Stomach (tissue), 9 donors: ENCODE measurements around the gene MDM2. TPM values are rescaled to one million over a fixed set of nuclear protein-coding genes. Genes with fewer than 3 reads are reported as not detected.
"Not testable (repeated sequence)": the region's sequence is repeated elsewhere in the genome, so short reads cannot be mapped to it uniquely, and the experiment has no call there.

ENCODE experiments used
- DNase-seq, 2 donors: peaks; one replicate each; pipeline versions ENCODE4 v3.0.0 to v3.0.0-alpha.2; 2013 to 2019
- H3K27ac ChIP-seq, 5 donors: fragments of 200-600 bp in 4 of 5; sonication (generic) in 4 of 5; one replicate each; pipeline ENCODE4 v1.5.1; 2013 to 2019; ENCODE audit warnings: mild to moderate bottlenecking in 1 of 5, moderate library complexity in 1 of 5
- H3K27me3 ChIP-seq, 3 donors: fragments of 200-600 bp; sonication (generic); one replicate each; pipeline ENCODE4 v1.5.1; 2017 to 2019; ENCODE audit warnings: mixed run types in 1 of 3
- H3K36me3 ChIP-seq, 4 donors: fragments of 200-600 bp; sonication (generic); 1 replicate in 3 of 4; 2 replicates in 1 of 4; pipeline ENCODE4 v1.5.1; 2016 to 2019
- H3K4me1 ChIP-seq, 4 donors: fragments of 200-600 bp; sonication (generic); one replicate each; pipeline ENCODE4 v1.5.1; 2016 to 2019
- H3K4me3 ChIP-seq, 4 donors: fragments of 200-600 bp; sonication (generic) in 3 of 4; one replicate each; pipeline ENCODE4 v1.5.1; 2016 to 2019; ENCODE audit warnings: mild to moderate bottlenecking in 1 of 4
- H3K9me3 ChIP-seq, 4 donors: fragments of 200-600 bp; sonication (generic); one replicate each; pipeline ENCODE4 v1.5.1; 2016 to 2019
- EP300 ChIP-seq: sonication (generic); formaldehyde crosslinking; IDR thresholded peaks from one replicate; pipeline ENCODE4 v1.6.1; 2017; ENCODE audit warnings: antibody characterized with exemption
- POLR2A ChIP-seq, 4 donors: fragments of 450-650 bp; IDR thresholded peaks; one replicate each; pipeline ENCODE4 v1.6.1; 2016; ENCODE audit warnings: antibody characterized with exemption in 4 of 4, control low read depth in 2 of 4, mild to moderate bottlenecking in 1 of 4, moderate library complexity in 1 of 4
- POLR2AphosphoS5 ChIP-seq, 3 donors: sonication (generic); formaldehyde crosslinking; IDR thresholded peaks; one replicate each; pipeline ENCODE4 v1.6.1; 2016; ENCODE audit warnings: antibody characterized with exemption in 3 of 3
- WGBS, 5 donors: extraction: QIAGEN DNeasy Blood & Tissue Kit in 3 of 5; methylation state at CpG; one replicate each; pipeline versions ENCODE4 v1.1.5 to v1.1.7; 2013 to 2018; 5-methylcytosine and 5-hydroxymethylcytosine counted together
- intact Hi-C: fragments of 100-400 bp; cut with DNase I; formaldehyde crosslinking; loops from one replicate; pipeline ENCODE4 v1.15.1; 2023; ENCODE audit warnings: low total_unique reads
- polyA plus RNA-seq, 3 donors: library from polyadenylated mRNA; stranded (reverse); fragments of 200-250 nt; gene quantifications; one replicate each; pipeline ENCODE4 v1.2.3, GENCODE V29; 2013
- total RNA-seq, 5 donors: library from RNA; depleted of rRNA; stranded (reverse); fragments of >200 nt; gene quantifications; one replicate each; pipeline versions ENCODE4 v1.1.0 to v1.2.3, GENCODE V29; 2014 to 2016
- TF ChIP-seq, protein P1 (sequence below), 7 experiments: fragments of 450-650 bp in 4 of 7; fragments of 200-600 bp in 3 of 7; sonication (generic) in 3 of 7; IDR thresholded peaks; one replicate each; pipeline ENCODE4 v1.5.1; 2016 to 2019; ENCODE audit warnings: antibody characterized with exemption in 7 of 7, control low read depth in 2 of 7, mild to moderate bottlenecking in 1 of 7
- donor health status: healthy with polysubstance abuse.
- donor health status: Bipolar disorder and iron deficiency.
- donor health status: healthy.

MDM2 gene
- total and polyA plus RNA-seq, 8 donors: 16.8 to 151 (median 62.1) TPM

DNA sequence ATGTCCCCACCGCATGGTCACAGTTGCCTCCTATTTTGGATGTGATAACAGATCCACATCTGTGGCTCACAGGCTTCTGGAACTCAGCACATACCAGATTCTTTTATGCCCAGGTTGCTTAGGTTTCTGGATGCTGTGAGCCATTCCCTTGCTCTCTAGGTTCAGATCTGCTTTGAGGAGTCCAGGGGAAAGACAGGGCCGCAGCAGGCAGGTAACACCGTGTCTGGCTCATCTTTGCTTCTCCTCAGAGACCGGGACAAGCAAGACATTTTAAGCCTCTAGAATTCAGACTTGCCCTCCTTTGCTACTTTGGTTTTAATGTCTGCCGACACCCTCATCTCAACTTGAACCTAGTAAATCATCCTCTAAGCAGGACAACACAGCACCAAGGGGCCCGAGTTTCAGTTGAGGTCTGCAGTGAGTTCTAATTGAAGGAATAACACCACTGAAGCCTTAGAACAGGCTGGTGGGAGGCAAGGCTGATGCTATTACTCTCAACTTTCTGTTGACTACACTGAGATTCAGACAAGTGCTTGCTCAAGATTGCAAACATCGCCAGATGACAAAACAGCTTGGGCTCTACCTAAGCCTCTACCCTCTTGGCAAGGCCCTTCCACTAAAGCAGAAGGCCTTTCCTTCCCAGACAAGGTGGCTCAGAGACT lies 55.3 kb downstream of the MDM2 start:
- H3K27ac ChIP-seq: no peak overlapping the region
- H3K36me3 ChIP-seq: peaks cover 0 to 26% (median 12%) of the 10 kb centered on the region in 4 donors
- intact Hi-C loops: loop anchor here (5.0 kb wide), 1 partner anchor 209 kb away; no protein-coding TSS in a partner anchor
- 71 to 90% (median 75%) methylated on average over 7 of the region's 7 CpGs for WGBS, 5 donors
- TF ChIP-seq POLR2AphosphoS5 (IDR thresholded peaks at IDR 0.05): no peak
- TF ChIP-seq, protein P1, sequence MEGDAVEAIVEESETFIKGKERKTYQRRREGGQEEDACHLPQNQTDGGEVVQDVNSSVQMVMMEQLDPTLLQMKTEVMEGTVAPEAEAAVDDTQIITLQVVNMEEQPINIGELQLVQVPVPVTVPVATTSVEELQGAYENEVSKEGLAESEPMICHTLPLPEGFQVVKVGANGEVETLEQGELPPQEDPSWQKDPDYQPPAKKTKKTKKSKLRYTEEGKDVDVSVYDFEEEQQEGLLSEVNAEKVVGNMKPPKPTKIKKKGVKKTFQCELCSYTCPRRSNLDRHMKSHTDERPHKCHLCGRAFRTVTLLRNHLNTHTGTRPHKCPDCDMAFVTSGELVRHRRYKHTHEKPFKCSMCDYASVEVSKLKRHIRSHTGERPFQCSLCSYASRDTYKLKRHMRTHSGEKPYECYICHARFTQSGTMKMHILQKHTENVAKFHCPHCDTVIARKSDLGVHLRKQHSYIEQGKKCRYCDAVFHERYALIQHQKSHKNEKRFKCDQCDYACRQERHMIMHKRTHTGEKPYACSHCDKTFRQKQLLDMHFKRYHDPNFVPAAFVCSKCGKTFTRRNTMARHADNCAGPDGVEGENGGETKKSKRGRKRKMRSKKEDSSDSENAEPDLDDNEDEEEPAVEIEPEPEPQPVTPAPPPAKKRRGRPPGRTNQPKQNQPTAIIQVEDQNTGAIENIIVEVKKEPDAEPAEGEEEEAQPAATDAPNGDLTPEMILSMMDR (IDR thresholded peaks at IDR 0.05): no peak
- TF ChIP-seq POLR2A (IDR thresholded peaks at IDR 0.05): no peak
- TF ChIP-seq EP300: no peak
- H3K4me1 ChIP-seq: peaks cover 0 to 8% (median 0%) of the 10 kb centered on the region in 4 donors
- H3K27me3 ChIP-seq: no peaks in the 10 kb centered on the region
- no peak overlapping the region for H3K4me3 ChIP-seq
- no peaks in the 10 kb centered on the region for H3K9me3 ChIP-seq
- DNase-seq: no peak

DNA sequence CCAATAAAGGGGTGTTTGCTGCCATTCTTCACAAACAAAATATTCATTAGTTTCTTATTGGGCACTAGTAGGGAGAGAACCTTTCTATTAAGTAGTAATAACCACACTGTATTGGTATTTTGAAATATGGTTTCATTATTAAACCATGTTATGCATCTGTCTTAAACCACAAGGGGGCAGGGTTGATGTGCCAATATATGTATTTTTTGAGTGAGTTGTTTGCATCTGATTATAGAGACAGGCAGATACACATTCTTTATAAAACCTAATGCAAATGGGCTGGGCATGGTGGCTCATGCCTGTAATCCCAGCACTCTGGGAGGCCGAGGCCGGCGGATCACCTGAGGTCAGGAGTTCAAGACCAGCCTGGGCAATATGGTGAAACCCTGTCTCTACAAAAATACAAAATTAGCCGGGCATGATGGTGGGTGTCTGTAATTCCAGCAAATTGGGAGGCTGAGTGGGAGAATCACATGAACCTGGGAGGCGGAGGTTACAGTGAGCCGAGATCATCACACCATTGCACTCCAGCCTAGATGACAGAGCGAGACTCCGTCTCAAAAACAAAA lies 56.0 kb downstream of the MDM2 start:
- not testable (repeated sequence) for H3K27ac ChIP-seq, H3K4me3 ChIP-seq, H3K27me3 ChIP-seq, H3K9me3 ChIP-seq, H3K4me1 ChIP-seq
- peaks cover 3 to 28% (median 17%) of the 10 kb centered on the region in 4 donors for H3K36me3 ChIP-seq
- TF ChIP-seq, protein P1 (IDR thresholded peaks at IDR 0.05): peak in 5 of 7 experiments; percentile 33 to 64 (median 60)
- DNase-seq: peak in 1 of 2 donors; percentile 75
- intact Hi-C loops: loop anchor here (5.0 kb wide), 1 partner anchor 208 kb away; no protein-coding TSS in a partner anchor
- 66 to 75% (median 69%) methylated on average over 8 of the region's 8 CpGs for WGBS, 5 donors

GRCh38 chr12:68864604-68865003 lies 56.6 kb downstream of the MDM2 start:
- Histone ChIP-seq H3K9me3 (no peaks in the 10 kb centered on the region), H3K4me1 (peaks cover 0 to 8% (median 0%) of the 10 kb centered on the region in 4 donors), H3K36me3 (peaks cover 3 to 33% (median 21%) of the 10 kb centered on the region in 4 donors), H3K27ac (no peak overlapping the region), H3K4me3 (no peak overlapping the region), H3K27me3 (no peaks in the 10 kb centered on the region)
- intact Hi-C loops: loop anchor here (5.0 kb wide), 1 partner anchor 208 kb away; no protein-coding TSS in a partner anchor
- no peak for DNase-seq
- 90 to 98% (median 95%) methylated on average over 3 of the region's 3 CpGs for WGBS, 5 donors
- TF ChIP-seq, protein P1 (IDR thresholded peaks at IDR 0.05): no peak
- TF ChIP-seq POLR2A (IDR thresholded peaks at IDR 0.05) (no peak), EP300 (no peak), POLR2AphosphoS5 (IDR thresholded peaks at IDR 0.05) (no peak)

DNA sequence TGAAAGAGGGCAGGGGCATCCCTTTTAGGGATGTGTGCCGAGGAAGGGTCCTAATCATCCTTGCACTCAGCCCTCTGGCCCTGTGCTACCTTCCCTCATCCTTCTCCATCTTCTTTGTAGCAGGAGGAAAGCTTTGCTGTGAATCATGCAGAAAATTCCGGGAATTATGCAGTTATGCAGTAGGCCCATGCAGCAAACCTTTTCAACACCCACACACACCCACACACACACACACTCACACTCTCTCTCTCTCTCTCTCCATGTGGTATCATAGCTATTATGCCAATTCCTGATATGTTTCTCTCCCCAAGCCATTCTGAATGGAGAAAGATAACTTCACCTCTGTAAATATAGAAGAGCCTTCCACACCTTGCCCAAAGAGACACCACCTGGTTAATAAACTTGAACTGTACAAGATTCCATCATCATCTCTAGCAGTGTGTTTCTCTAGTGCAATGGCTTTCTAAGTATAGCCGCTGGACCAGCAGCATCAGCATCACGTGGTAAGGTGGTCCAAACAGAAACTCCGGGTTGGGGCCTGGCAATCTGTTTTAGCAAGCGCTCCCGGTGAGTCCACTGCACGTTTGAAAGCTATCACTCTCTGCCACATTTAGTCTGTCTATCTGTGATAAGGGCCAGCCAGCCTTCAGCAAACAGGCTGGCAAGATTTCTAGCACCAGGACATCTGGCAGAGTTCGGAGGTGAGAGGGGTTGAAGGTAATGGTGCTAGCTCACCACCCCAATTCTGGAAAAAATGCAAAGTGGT lies 57.6 kb downstream of the MDM2 start:
- 40 to 75% (median 64%) methylated on average over 8 to 9 of the region's 9 CpGs for WGBS, 5 donors
- intact Hi-C loops: no loop called here
- TF ChIP-seq POLR2A (IDR thresholded peaks at IDR 0.05): no peak
- TF ChIP-seq, protein P1 (IDR thresholded peaks at IDR 0.05): no peak
- no peak for TF ChIP-seq POLR2AphosphoS5 (IDR thresholded peaks at IDR 0.05)
- no peak for TF ChIP-seq EP300
- Histone ChIP-seq H3K36me3 (peaks cover 3 to 43% (median 28%) of the 10 kb centered on the region in 4 donors), H3K4me1 (peaks cover 0 to 8% (median 0%) of the 10 kb centered on the region in 4 donors), H3K27me3 (no peaks in the 10 kb centered on the region), H3K27ac (no peak overlapping the region), H3K4me3 (no peak overlapping the region), H3K9me3 (no peaks in the 10 kb centered on the region)
- DNase-seq: no peak
